Activated CD4-positive, alpha-beta T cell treated with anti-CD3 and anti-CD28 coated beads for 36 hours (primary cell): ENCODE results near the gene ELOB. TPM values are rescaled to one million over a fixed set of nuclear protein-coding genes. Genes with fewer than 3 reads are reported as not detected.

Experiments
- ATAC-seq: fragments of 200-7000 bp; cut with Tn5 transposase; one replicate; pipeline ENCODE4 v1.10.0; 2021; ENCODE audit warnings: mild to moderate bottlenecking, moderate library complexity
- CTCF ChIA-PET: fragments of 350-600 bp; sonication (Branson Sonifier 250); formaldehyde crosslinking; loops from one replicate; lab custom pipeline; 2021; ENCODE audit warnings: antibody characterized with exemption; lab: Charles Lee
- POLR2A ChIA-PET: fragments of 350-600 bp; sonication (Branson Sonifier 250); formaldehyde crosslinking; loops from one replicate; lab custom pipeline; 2021; ENCODE audit warnings: antibody characterized with exemption, inconsistent platforms; lab: Charles Lee
- DNase-seq: peaks from one replicate; pipeline ENCODE4 v3.0.0-alpha.2; 2020
- H3K27ac Mint-ChIP-seq: one replicate; pipeline ENCODE4 v1.8.0; 2021; ENCODE audit warnings: mixed read lengths
- H3K27me3 Mint-ChIP-seq: one replicate; pipeline ENCODE4 v1.8.0; 2021; ENCODE audit warnings: mixed read lengths
- H3K36me3 Mint-ChIP-seq: one replicate; pipeline ENCODE4 v1.8.0; 2021; ENCODE audit warnings: low read depth, mixed read lengths
- H3K4me1 Mint-ChIP-seq: one replicate; pipeline ENCODE4 v1.8.0; 2021; ENCODE audit warnings: mixed read lengths
- H3K4me3 Mint-ChIP-seq: one replicate; pipeline ENCODE4 v1.8.0; 2021; ENCODE audit warnings: mild to moderate bottlenecking, moderate library complexity, mixed read lengths
- H3K9me3 Mint-ChIP-seq: one replicate; pipeline ENCODE4 v1.8.0; 2021; ENCODE audit warnings: low read depth, mixed read lengths
- intact Hi-C, 2 experiments: fragments of 100-400 bp; cut with DNase I in 1 of 2; cut with micrococcal nuclease in 1 of 2; formaldehyde crosslinking; loops; one replicate each; pipeline versions ENCODE4 v1.14.2 to v1.15.1; 2022 to 2024; cut with DNase I, micrococcal nuclease
- total RNA-seq, 2 experiments: library from RNA; stranded (reverse); gene quantifications; one replicate each; pipeline ENCODE4 v1.2.3, GENCODE V29; 2021

The ELOB gene
- total RNA-seq, 2 experiments from 2014 or later: 268 to 269 TPM

GRCh38 chr16:2771496-2772402, 5.3 kb downstream of the ELOB start:
- ChIA-PET CTCF (no interaction called here), POLR2A (interaction anchor here (0.7 kb wide), 1 partner anchor 34 kb away, joined by 4 read pairs; no protein-coding TSS in a partner anchor)
- Mint-ChIP-seq H3K36me3 (peaks cover 43% of the 10 kb centered on the region), H3K4me3 (no peak overlapping the region), H3K27me3 (no peaks in the 10 kb centered on the region), H3K27ac (no peak overlapping the region), H3K9me3 (no peaks in the 10 kb centered on the region), H3K4me1 (peaks cover 20% of the 10 kb centered on the region)
- ATAC-seq (no peak), DNase-seq (no peak)
- intact Hi-C loops: no loop called here

DNA sequence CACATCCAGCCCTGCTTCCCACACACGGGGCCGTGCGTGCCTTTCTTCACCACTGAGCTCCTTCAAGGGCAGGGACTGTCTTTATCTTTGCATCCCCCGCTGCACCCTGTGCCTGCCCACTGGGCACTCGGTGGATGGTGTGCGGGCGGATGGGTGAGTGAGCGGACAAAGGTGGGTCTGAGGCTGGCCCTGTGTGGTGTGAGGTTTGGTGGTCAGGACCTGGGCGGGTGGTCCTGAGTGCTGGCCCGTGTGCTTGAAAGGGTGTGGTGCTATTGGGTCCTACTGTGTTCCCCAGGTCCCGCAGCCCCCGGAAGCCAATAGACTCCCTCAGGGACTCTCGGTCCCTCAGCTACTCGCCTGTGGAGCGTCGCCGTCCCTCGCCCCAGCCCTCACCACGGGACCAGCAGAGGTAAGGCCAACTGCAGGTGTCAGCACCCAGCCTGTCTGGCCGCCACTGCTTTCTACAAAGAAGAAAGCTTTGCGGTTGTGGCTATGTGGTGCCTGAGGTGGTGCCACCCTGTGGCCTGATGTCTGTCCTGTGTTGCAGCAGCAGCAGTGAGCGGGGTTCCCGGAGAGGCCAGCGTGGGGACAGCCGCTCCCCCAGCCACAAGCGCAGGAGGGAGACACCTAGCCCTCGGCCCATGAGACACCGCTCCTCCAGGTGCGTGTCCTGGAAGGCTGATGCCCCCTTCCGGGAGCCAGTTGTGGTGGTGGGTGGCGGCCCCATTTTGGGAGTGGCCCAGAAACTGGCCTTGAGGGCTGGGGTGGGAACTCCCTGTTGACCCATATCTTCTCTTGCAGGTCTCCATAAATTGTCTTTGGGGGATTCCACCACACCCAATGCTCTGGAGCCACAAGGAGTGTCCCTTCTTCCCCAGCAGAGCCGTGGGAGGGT, 6.8 kb downstream of the ELOB start:
- peaks cover 9% of the 10 kb centered on the region for H3K4me1 Mint-ChIP-seq
- H3K36me3 Mint-ChIP-seq: peaks cover 58% of the 10 kb centered on the region
- CTCF ChIA-PET: interaction anchor here (0.6 kb wide), 1 partner anchor 17 kb away, joined by 3 read pairs; no protein-coding TSS in a partner anchor
- no peaks in the 10 kb centered on the region for H3K9me3 Mint-ChIP-seq
- no peaks in the 10 kb centered on the region for H3K27me3 Mint-ChIP-seq
- ATAC-seq: no peak
- POLR2A ChIA-PET: no interaction called here
- intact Hi-C loops: no loop called here
- no peak overlapping the region for H3K27ac Mint-ChIP-seq
- DNase-seq: peak; percentile 41
- no peak overlapping the region for H3K4me3 Mint-ChIP-seq

- intact Hi-C loops: no loop called here
Measured at GRCh38 chr16:2769675-2770056, 7.4 kb downstream of the ELOB start.

DNA sequence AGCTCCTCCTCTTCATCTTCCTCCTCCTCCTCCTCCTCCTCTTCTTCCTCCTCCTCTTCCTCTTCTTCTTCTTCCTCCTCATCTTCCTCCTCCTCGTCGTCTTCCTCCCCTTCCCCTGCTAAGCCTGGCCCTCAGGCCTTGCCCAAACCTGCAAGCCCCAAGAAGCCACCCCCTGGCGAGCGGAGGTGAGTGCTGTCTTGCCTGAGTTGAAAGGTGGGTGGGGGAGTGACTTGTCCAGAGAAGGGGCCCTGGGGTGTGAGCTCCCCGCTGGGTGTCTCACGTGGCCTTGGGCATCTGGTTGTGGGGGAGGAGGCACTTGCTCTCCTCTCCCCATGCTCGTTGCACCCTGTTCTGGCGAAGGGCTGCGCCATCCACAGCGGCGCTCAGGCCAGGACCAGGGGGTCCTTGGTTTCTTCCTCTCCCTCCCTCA, 8.0 kb downstream of the ELOB start:
- no peak overlapping the region for H3K27ac Mint-ChIP-seq
- CTCF ChIA-PET: no interaction called here
- ATAC-seq: no peak
- H3K36me3 Mint-ChIP-seq: peaks cover 70% of the 10 kb centered on the region
- DNase-seq: no peak
- peaks cover 7% of the 10 kb centered on the region for H3K4me1 Mint-ChIP-seq
- H3K9me3 Mint-ChIP-seq: no peaks in the 10 kb centered on the region
- intact Hi-C loops: no loop called here
- no peaks in the 10 kb centered on the region for H3K27me3 Mint-ChIP-seq
- POLR2A ChIA-PET: interaction anchor here (0.6 kb wide), 1 partner anchor 1102 kb away, joined by 4 read pairs; no protein-coding TSS in a partner anchor
- H3K4me3 Mint-ChIP-seq: no peak overlapping the region

More at GRCh38 chr16:2769675-2770056, 7.4 kb downstream of the ELOB start:
- peaks cover 7% of the 10 kb centered on the region for H3K4me1 Mint-ChIP-seq
- ChIA-PET CTCF (interaction anchor here (0.6 kb wide), 1 partner anchor 16 kb away, joined by 3 read pairs; no protein-coding TSS in a partner anchor), POLR2A (no interaction called here)
- H3K9me3 Mint-ChIP-seq: no peaks in the 10 kb centered on the region
- no peak for ATAC-seq
- no peak overlapping the region for H3K27ac Mint-ChIP-seq
- H3K4me3 Mint-ChIP-seq: no peak overlapping the region
- DNase-seq: no peak
- H3K36me3 Mint-ChIP-seq: peaks cover 64% of the 10 kb centered on the region
- H3K27me3 Mint-ChIP-seq: no peaks in the 10 kb centered on the region

DNA sequence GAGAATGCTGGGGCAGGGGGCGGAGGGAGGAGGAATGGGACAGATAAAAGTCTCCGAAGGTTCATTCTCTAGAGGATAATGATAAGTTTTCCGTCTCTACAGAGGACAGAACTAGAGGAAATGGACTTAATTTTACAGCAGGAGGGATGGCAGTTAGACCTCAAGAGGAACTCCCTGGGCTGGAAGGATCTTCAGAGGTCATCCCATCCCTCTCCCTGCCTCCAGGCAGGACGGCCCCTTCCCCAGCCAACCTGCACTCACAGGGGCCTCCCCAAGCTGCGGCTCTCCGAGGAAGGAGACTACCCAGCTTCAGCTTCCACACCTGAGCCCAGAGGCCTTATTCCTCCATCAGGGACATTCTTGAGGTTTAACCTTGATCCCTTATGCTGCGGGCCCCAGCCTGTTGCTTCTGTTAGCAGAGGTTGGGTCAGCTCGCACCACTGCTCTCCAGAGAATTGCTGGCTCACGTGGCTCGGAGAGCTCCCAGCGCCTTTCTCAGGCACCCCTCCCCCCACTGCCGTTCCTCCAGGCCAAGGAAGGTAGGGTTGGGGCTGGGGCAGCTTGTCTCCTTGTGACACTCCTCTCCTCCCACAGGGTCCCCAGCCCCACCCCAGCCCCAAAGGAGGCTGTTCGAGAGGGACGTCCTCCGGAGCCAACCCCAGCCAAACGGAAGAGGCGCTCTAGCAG, 8.5 kb downstream of the ELOB start:
- no peak overlapping the region for H3K27ac Mint-ChIP-seq
- CTCF ChIA-PET: interaction anchor here (0.5 to 1.0 kb wide), 2 partner anchors 36 to 100 kb away, joined by 3 read pairs; no protein-coding TSS in a partner anchor
- no peak for ATAC-seq

DNA sequence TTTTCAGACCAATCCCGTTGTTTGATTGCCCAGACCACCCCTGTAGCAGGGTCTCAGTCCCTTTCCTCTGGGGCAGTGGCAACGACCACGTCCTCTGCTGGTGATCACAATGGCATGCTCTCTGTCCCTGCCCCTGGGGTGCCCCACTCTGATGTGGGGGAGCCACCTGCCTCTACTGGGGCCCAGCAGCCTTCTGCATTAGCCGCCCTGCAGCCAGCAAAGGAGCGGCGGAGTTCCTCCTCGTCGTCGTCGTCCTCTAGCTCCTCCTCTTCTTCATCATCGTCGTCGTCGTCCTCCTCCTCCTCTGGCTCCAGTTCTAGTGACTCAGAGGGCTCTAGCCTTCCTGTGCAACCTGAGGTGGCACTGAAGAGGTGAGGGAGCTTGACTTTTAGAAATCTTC, 9.2 kb downstream of the ELOB start:
- Mint-ChIP-seq H3K4me1 (peaks cover 7% of the 10 kb centered on the region), H3K4me3 (no peak overlapping the region), H3K27ac (no peak overlapping the region), H3K27me3 (no peaks in the 10 kb centered on the region), H3K9me3 (no peaks in the 10 kb centered on the region), H3K36me3 (peaks cover 82% of the 10 kb centered on the region)
- CTCF ChIA-PET: interaction anchor here (0.5 to 1.0 kb wide), 2 partner anchors 36 to 101 kb away, joined by 3 read pairs; no protein-coding TSS in a partner anchor
- no peak for DNase-seq
- no peak for ATAC-seq
- POLR2A ChIA-PET: interaction anchor here (0.5 to 2.2 kb wide), 4 partner anchors 10 to 178 kb away, joined by 3 to 12 read pairs (median 4); no protein-coding TSS in a partner anchor
- intact Hi-C loops: no loop called here

More for the DNA sequence above, 8.5 kb downstream of the ELOB start:
- Mint-ChIP-seq H3K4me1 (peaks cover 7% of the 10 kb centered on the region), H3K9me3 (no peaks in the 10 kb centered on the region), H3K4me3 (no peak overlapping the region), H3K27me3 (no peaks in the 10 kb centered on the region), H3K36me3 (peaks cover 75% of the 10 kb centered on the region)
- intact Hi-C loops: no loop called here
- POLR2A ChIA-PET: interaction anchor here (0.6 to 2.2 kb wide), 4 partner anchors 10 to 1102 kb away, joined by 3 to 12 read pairs (median 4); no protein-coding TSS in a partner anchor
- no peak for DNase-seq

DNA sequence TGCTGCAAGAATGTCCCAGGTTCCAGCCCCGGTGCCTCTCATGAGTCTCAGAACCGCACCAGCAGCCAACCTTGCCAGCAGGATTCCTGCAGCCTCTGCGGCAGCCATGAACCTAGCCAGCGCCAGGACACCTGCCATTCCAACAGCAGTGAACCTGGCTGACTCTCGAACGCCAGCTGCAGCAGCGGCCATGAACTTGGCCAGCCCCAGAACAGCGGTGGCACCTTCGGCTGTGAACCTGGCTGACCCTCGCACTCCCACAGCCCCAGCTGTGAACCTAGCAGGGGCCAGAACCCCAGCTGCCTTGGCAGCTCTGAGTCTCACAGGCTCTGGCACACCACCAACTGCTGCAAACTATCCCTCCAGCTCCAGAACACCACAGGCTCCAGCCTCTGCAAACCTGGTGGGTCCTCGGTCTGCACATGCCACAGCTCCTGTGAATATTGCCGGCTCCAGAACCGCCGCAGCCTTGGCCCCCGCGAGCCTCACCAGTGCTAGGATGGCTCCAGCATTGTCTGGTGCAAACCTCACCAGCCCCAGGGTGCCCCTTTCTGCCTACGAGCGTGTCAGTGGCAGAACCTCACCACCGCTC, 9.8 kb downstream of the ELOB start:
- ATAC-seq: no peak
- intact Hi-C loops: no loop called here
- peaks cover 84% of the 10 kb centered on the region for H3K36me3 Mint-ChIP-seq
- no peak overlapping the region for H3K4me3 Mint-ChIP-seq
- CTCF ChIA-PET: interaction anchor here (1.0 kb wide), 1 partner anchor 99 kb away, joined by 3 read pairs; no protein-coding TSS in a partner anchor
- H3K27ac Mint-ChIP-seq: no peak overlapping the region
- no peaks in the 10 kb centered on the region for H3K27me3 Mint-ChIP-seq
- POLR2A ChIA-PET: interaction anchor here (0.5 to 2.2 kb wide), 6 partner anchors 9 to 178 kb away, joined by 3 to 12 read pairs (median 4); partner anchors contain the start of gene SRRM2
- peaks cover 8% of the 10 kb centered on the region for H3K4me1 Mint-ChIP-seq
- no peak for DNase-seq
- H3K9me3 Mint-ChIP-seq: no peaks in the 10 kb centered on the region

DNA sequence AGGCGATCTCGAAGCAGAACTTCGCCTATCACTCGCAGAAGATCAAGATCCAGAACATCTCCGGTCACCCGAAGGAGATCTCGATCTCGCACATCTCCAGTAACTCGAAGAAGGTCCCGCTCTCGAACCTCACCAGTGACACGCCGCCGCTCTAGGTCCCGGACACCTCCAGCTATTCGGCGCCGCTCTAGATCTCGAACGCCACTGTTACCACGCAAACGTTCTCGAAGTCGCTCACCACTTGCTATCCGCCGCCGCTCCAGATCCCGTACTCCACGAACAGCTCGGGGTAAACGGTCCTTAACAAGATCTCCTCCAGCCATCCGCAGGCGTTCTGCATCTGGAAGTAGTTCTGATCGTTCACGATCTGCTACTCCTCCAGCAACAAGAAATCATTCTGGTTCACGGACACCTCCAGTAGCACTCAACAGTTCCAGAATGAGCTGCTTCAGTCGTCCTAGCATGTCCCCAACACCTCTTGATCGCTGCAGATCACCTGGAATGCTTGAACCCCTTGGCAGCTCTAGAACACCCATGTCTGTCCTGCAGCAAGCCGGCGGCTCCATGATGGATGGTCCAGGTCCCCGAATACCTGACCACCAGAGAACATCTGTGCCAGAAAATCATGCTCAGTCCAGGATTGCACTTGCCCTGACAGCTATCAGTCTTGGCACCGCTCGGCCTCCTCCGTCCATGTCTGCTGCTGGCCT, 10.5 kb downstream of the ELOB start:
- no peak for DNase-seq
- Mint-ChIP-seq H3K27ac (no peak overlapping the region), H3K36me3 (peaks cover 88% of the 10 kb centered on the region), H3K9me3 (no peaks in the 10 kb centered on the region), H3K27me3 (no peaks in the 10 kb centered on the region), H3K4me1 (peaks cover 8% of the 10 kb centered on the region), H3K4me3 (no peak overlapping the region)
- ChIA-PET CTCF (interaction anchor here (1.0 kb wide), 1 partner anchor 98 kb away, joined by 3 read pairs; no protein-coding TSS in a partner anchor), POLR2A (interaction anchor here (1.4 to 2.2 kb wide), 3 partner anchors 8 to 14 kb away, joined by 4 to 12 read pairs (median 5); partner anchors contain the start of gene SRRM2)
- ATAC-seq: no peak
- intact Hi-C loops: no loop called here

DNA sequence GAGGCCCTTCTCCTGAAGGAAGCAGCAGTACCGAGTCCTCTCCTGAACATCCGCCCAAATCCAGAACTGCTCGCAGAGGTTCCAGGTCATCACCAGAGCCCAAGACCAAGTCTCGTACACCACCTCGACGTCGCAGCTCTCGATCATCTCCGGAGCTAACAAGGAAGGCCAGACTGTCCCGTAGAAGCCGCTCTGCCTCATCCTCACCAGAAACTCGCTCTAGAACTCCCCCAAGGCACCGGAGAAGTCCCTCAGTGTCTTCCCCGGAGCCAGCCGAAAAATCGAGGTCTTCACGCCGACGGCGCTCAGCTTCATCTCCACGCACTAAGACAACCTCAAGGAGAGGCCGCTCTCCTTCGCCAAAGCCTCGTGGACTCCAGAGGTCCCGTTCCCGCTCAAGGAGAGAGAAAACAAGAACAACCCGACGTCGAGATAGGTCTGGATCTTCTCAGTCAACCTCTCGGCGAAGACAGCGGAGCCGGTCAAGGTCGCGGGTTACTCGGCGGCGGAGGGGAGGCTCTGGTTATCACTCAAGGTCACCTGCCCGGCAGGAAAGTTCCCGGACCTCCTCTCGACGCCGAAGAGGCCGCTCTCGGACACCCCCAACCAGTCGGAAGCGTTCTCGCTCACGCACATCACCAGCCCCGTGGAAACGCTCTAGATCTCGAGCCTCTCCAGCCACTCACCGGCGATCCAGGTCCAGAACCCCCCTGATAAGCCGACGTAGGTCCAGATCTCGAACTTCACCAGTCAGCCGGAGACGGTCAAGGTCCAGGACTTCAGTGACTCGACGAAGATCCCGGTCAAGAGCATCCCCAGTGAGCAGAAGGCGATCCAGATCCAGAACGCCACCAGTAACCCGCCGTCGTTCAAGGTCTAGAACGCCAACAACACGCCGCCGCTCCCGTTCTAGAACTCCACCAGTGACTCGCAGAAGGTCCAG, 11.3 kb downstream of the ELOB start:
- Mint-ChIP-seq H3K9me3 (no peaks in the 10 kb centered on the region), H3K27ac (no peak overlapping the region), H3K4me1 (peaks cover 8% of the 10 kb centered on the region), H3K36me3 (peaks cover 88% of the 10 kb centered on the region), H3K4me3 (no peak overlapping the region), H3K27me3 (no peaks in the 10 kb centered on the region)
- POLR2A ChIA-PET: interaction anchor here (0.6 to 2.2 kb wide), 5 partner anchors 7 to 259 kb away, joined by 4 to 12 read pairs (median 5); partner anchors contain the start of gene SRRM2
- ATAC-seq (no peak), DNase-seq (no peak)
- intact Hi-C loops: no loop called here
- CTCF ChIA-PET: no interaction called here
